Stomach smooth muscle (tissue), 2 donors: Measurements from ENCODE around the gene JAG2.

Experiments
- H3K27ac ChIP-seq: one replicate; pipeline ENCODE4 v1.7.0; 2013; ENCODE audit warnings: mild to moderate bottlenecking, low read length, inconsistent platforms
- H3K27me3 ChIP-seq, 2 donors: one replicate each; pipeline ENCODE4 v1.7.0; 2013; ENCODE audit warnings: low read length in 2 of 2; ENCODE audit not compliant: insufficient read depth in 2 of 2, control insufficient read depth in 1 of 2
- H3K36me3 ChIP-seq, 2 donors: one replicate each; pipeline ENCODE4 v1.7.0; 2013; ENCODE audit warnings: low read length in 2 of 2; ENCODE audit not compliant: control insufficient read depth in 2 of 2, insufficient read depth in 2 of 2
- H3K4me1 ChIP-seq: one replicate; pipeline ENCODE4 v1.7.0; 2013; ENCODE audit warnings: low read length; ENCODE audit not compliant: control insufficient read depth, insufficient read depth
- H3K4me3 ChIP-seq, 2 donors: one replicate each; pipeline ENCODE4 v1.7.0; 2013; ENCODE audit warnings: low read length in 2 of 2
- H3K9ac ChIP-seq, 2 donors: one replicate each; pipeline ENCODE4 v1.7.0; 2013; ENCODE audit warnings: low read length in 2 of 2, mild to moderate bottlenecking in 1 of 2
- H3K9me3 ChIP-seq, 2 donors: one replicate each; pipeline ENCODE4 v1.7.0; 2013; ENCODE audit warnings: low read length in 2 of 2; ENCODE audit not compliant: control insufficient read depth in 2 of 2
- donor health status: healthy.
- donor health status: Pancreatic carcinoma.

JAG2 gene

GRCh38 chr14:105142651-105143450 lies 25.7 kb downstream of the JAG2 start:
- H3K4me1 ChIP-seq, result no peaks in the 10 kb centered on the region
- H3K36me3 ChIP-seq, result no peaks in the 10 kb centered on the region
- H3K9me3 ChIP-seq, result peaks cover 0 to 21% of the 10 kb centered on the region in 2 donors
- H3K9ac ChIP-seq, result no peak overlapping the region
- H3K27me3 ChIP-seq, result no peaks in the 10 kb centered on the region
- H3K27ac ChIP-seq, result no peak overlapping the region
- H3K4me3 ChIP-seq, result no peak overlapping the region

GRCh38 chr14:105141486-105142281 lies 26.9 kb downstream of the JAG2 start:
- Histone ChIP-seq H3K27me3 (no peaks in the 10 kb centered on the region), H3K4me3 (no peak overlapping the region), H3K9ac (no peak overlapping the region), H3K9me3 (peaks cover 0 to 21% of the 10 kb centered on the region in 2 donors), H3K27ac (no peak overlapping the region), H3K36me3 (no peaks in the 10 kb centered on the region), H3K4me1 (no peaks in the 10 kb centered on the region)

- H3K27ac ChIP-seq, result no peak overlapping the region
- H3K36me3 ChIP-seq, result no peaks in the 10 kb centered on the region
- H3K4me1 ChIP-seq, result no peaks in the 10 kb centered on the region
- no peak overlapping the region for H3K9ac ChIP-seq
- H3K27me3 ChIP-seq, result no peaks in the 10 kb centered on the region
- peaks cover 0 to 21% of the 10 kb centered on the region in 2 donors for H3K9me3 ChIP-seq
- no peak overlapping the region for H3K4me3 ChIP-seq
Measured at GRCh38 chr14:105141026-105141425, 27.6 kb downstream of the JAG2 start.

- Histone ChIP-seq H3K9ac (no peak overlapping the region), H3K36me3 (no peaks in the 10 kb centered on the region), H3K4me3 (no peak overlapping the region), H3K9me3 (peaks cover 0 to 21% of the 10 kb centered on the region in 2 donors), H3K27ac (no peak overlapping the region), H3K4me1 (no peaks in the 10 kb centered on the region), H3K27me3 (no peaks in the 10 kb centered on the region)
Measured at GRCh38 chr14:105140581-105140980, 28.0 kb downstream of the JAG2 start.

GRCh38 chr14:105139831-105140239 lies 28.7 kb downstream of the JAG2 start:
- no peaks in the 10 kb centered on the region for H3K36me3 ChIP-seq
- no peaks in the 10 kb centered on the region for H3K27me3 ChIP-seq
- no peak overlapping the region for H3K27ac ChIP-seq
- H3K4me1 ChIP-seq, result no peaks in the 10 kb centered on the region
- H3K9ac ChIP-seq, result no peak overlapping the region
- H3K4me3 ChIP-seq, result no peak overlapping the region
- H3K9me3 ChIP-seq, result peaks cover 0 to 21% of the 10 kb centered on the region in 2 donors

GRCh38 chr14:105139212-105139825 lies 29.3 kb downstream of the JAG2 start:
- H3K27ac ChIP-seq, result no peak overlapping the region
- no peak overlapping the region for H3K4me3 ChIP-seq
- H3K4me1 ChIP-seq, result no peaks in the 10 kb centered on the region
- no peaks in the 10 kb centered on the region for H3K27me3 ChIP-seq
- H3K36me3 ChIP-seq, result no peaks in the 10 kb centered on the region
- no peak overlapping the region for H3K9ac ChIP-seq
- peaks cover 0 to 21% of the 10 kb centered on the region in 2 donors for H3K9me3 ChIP-seq

- Histone ChIP-seq H3K36me3 (no peaks in the 10 kb centered on the region), H3K4me1 (no peaks in the 10 kb centered on the region), H3K9me3 (peaks cover 0 to 21% of the 10 kb centered on the region in 2 donors), H3K27ac (no peak overlapping the region), H3K27me3 (no peaks in the 10 kb centered on the region), H3K4me3 (no peak overlapping the region), H3K9ac (no peak overlapping the region)
Measured at GRCh38 chr14:105138551-105139111, 29.9 kb downstream of the JAG2 start.

- H3K4me1 ChIP-seq, result no peaks in the 10 kb centered on the region
- H3K9ac ChIP-seq, result no peak overlapping the region
- H3K36me3 ChIP-seq, result no peaks in the 10 kb centered on the region
- H3K27me3 ChIP-seq, result no peaks in the 10 kb centered on the region
- peaks cover 0 to 21% of the 10 kb centered on the region in 2 donors for H3K9me3 ChIP-seq
- H3K27ac ChIP-seq, result no peak overlapping the region
- H3K4me3 ChIP-seq, result no peak overlapping the region
Measured at GRCh38 chr14:105138021-105138541, 30.5 kb downstream of the JAG2 start.

- peaks cover 0 to 21% of the 10 kb centered on the region in 2 donors for H3K9me3 ChIP-seq
- H3K27me3 ChIP-seq, result no peaks in the 10 kb centered on the region
- no peak overlapping the region for H3K9ac ChIP-seq
- H3K27ac ChIP-seq, result no peak overlapping the region
- H3K4me3 ChIP-seq, result no peak overlapping the region
- no peaks in the 10 kb centered on the region for H3K4me1 ChIP-seq
- no peaks in the 10 kb centered on the region for H3K36me3 ChIP-seq
Measured at GRCh38 chr14:105137481-105138020, 31.0 kb downstream of the JAG2 start.
